Astrocyte of the spinal cord (primary cell): ENCODE results near the gene PER2.
A peak's percentile ranks its signal among the peaks of the same experiment; 100 is the strongest.

Source experiments
- DNase-seq: peaks from one replicate; pipeline ENCODE4 v3.0.0; 2011; ENCODE audit warnings: low read depth, low spot score
- H3K4me3 ChIP-seq: 2 replicates; pipeline ENCODE4 v1.5.1; 2011; ENCODE audit warnings: low read depth, mild to moderate bottlenecking, low read length, moderate library complexity
- CTCF ChIP-seq: IDR thresholded peaks from 2 replicates; pipeline ENCODE4 v1.5.1; 2012; ENCODE audit warnings: low read depth, mild to moderate bottlenecking, low read length, inconsistent platforms
- in situ Hi-C: cut with HindIII; loops from 2 replicates; pipeline ENCODE4 v1.10.0; 2017; ENCODE audit warnings: low sequenced_read_pairs

Gene PER2

GRCh38 chr2:238247002-238247822 is 41.2 kb downstream of the PER2 start:
- no peak for TF ChIP-seq CTCF
- no peak overlapping the region for H3K4me3 ChIP-seq
- in situ Hi-C loops, result no loop called here
- DNase-seq, result no peak

GRCh38 chr2:238244151-238244550 is 44.3 kb downstream of the PER2 start:
- H3K4me3 ChIP-seq, result no peak overlapping the region
- no peak for DNase-seq
- no peak for TF ChIP-seq CTCF
- in situ Hi-C loops, result no loop called here

- DNase-seq, result no peak
- TF ChIP-seq CTCF, result peak; percentile 43
- in situ Hi-C loops, result no loop called here
- no peak overlapping the region for H3K4me3 ChIP-seq
Measured at GRCh38 chr2:238243496-238244076, 44.8 kb downstream of the PER2 start.

GRCh38 chr2:238242731-238243495 is 45.5 kb downstream of the PER2 start:
- no peak for TF ChIP-seq CTCF
- in situ Hi-C loops, result no loop called here
- DNase-seq, result no peak
- H3K4me3 ChIP-seq, result no peak overlapping the region

- TF ChIP-seq CTCF, result no peak
Measured at GRCh38 chr2:238241970-238242369, 46.4 kb downstream of the PER2 start.

GRCh38 chr2:238240757-238241711 is 47.4 kb downstream of the PER2 start:
- DNase-seq, result peak; percentile 44
- TF ChIP-seq CTCF, result peak; percentile 3
- H3K4me3 ChIP-seq, result no peak overlapping the region
- in situ Hi-C loops, result no loop called here

More at GRCh38 chr2:238241970-238242369, 46.4 kb downstream of the PER2 start:
- DNase-seq, result no peak
- no peak overlapping the region for H3K4me3 ChIP-seq
- in situ Hi-C loops, result no loop called here
